NCI-H2196 (cell line): ENCODE results near the gene SLC4A4.
"Not testable (repeated sequence)": the region's sequence is repeated elsewhere in the genome, so short reads cannot be mapped to it uniquely, and the experiment has no call there.

ENCODE experiments used
- DNase-seq: peaks from one replicate; lab custom pipeline; 2025; ENCODE audit not compliant: unreplicated experiment; lab: John Stamatoyannopoulos, UW

The SLC4A4 gene

GRCh38 chr4:71406459-71406963 is 67.7 kb downstream of the SLC4A4 start:
- no peak for DNase-seq

- DNase-seq: not testable (repeated sequence)
Observed at GRCh38 chr4:71408961-71409360, 70.1 kb downstream of the SLC4A4 start.

GRCh38 chr4:71411981-71412380 is 73.2 kb downstream of the SLC4A4 start:
- DNase-seq: no peak

- no peak for DNase-seq
Observed at GRCh38 chr4:71415491-71415890, 76.7 kb downstream of the SLC4A4 start.

GRCh38 chr4:71417150-71417549 is 78.3 kb downstream of the SLC4A4 start:
- no peak for DNase-seq

- no peak for DNase-seq
Observed at GRCh38 chr4:71426381-71427042, 87.7 kb downstream of the SLC4A4 start.

GRCh38 chr4:71429106-71429505 is 90.3 kb downstream of the SLC4A4 start:
- DNase-seq: no peak

- DNase-seq: no peak
Observed at GRCh38 chr4:71429962-71430361, 91.1 kb downstream of the SLC4A4 start.

- no peak for DNase-seq
Observed at GRCh38 chr4:71430609-71431008, 91.8 kb downstream of the SLC4A4 start.

GRCh38 chr4:71440612-71441011 is 101.8 kb downstream of the SLC4A4 start:
- no peak for DNase-seq

GRCh38 chr4:71441186-71442169 is 102.7 kb downstream of the SLC4A4 start:
- DNase-seq: no peak

- DNase-seq: no peak
Observed at GRCh38 chr4:71442336-71442735, 103.5 kb downstream of the SLC4A4 start.

GRCh38 chr4:71444395-71444794 is 105.6 kb downstream of the SLC4A4 start:
- no peak for DNase-seq

GRCh38 chr4:71445811-71446210 is 107.0 kb downstream of the SLC4A4 start:
- no peak for DNase-seq

- no peak for DNase-seq
Observed at GRCh38 chr4:71446479-71447081, 107.8 kb downstream of the SLC4A4 start.

GRCh38 chr4:71449040-71449439 is 110.2 kb downstream of the SLC4A4 start:
- DNase-seq: no peak

- DNase-seq: no peak
Observed at GRCh38 chr4:71449878-71450277, 111.1 kb downstream of the SLC4A4 start.

- DNase-seq: no peak
Observed at GRCh38 chr4:71453531-71453930, 114.7 kb downstream of the SLC4A4 start.

GRCh38 chr4:71456841-71457240 is 118.0 kb downstream of the SLC4A4 start:
- DNase-seq: no peak

- no peak for DNase-seq
Observed at GRCh38 chr4:71460371-71460770, 121.6 kb downstream of the SLC4A4 start.

- DNase-seq: no peak
Observed at GRCh38 chr4:71461422-71461821, 122.6 kb downstream of the SLC4A4 start.

- no peak for DNase-seq
Observed at GRCh38 chr4:71466775-71467174, 128.0 kb downstream of the SLC4A4 start.
